Caco-2 (cell line): ENCODE measurements around the gene BARHL1. TPM values are rescaled to one million over a fixed set of nuclear protein-coding genes. Genes with fewer than 3 reads are reported as not detected.

Experiments used
- BruUV-seq: library from RNA; stranded (reverse); fragments of 400-500 nt; replicated peaks from 2 replicates; lab custom pipeline; 2021; lab: Mats Ljungman, UMichigan
- CTCF ChIA-PET: fragments of 300-600 bp; sonication (Branson Sonifier 250); formaldehyde crosslinking; loops from one replicate; lab custom pipeline; 2022; ENCODE audit warnings: antibody characterized with exemption; lab: Charles Lee
- POLR2A ChIA-PET: fragments of 300-600 bp; sonication (Branson Sonifier 250); formaldehyde crosslinking; loops from one replicate; lab custom pipeline; 2022; ENCODE audit warnings: antibody characterized with exemption; lab: Charles Lee
- DNase-seq, 2 experiments: peaks; one replicate each; pipeline versions ENCODE4 v3.0.0 to v3.0.0-alpha.2; 2020 to 2022
- H3K27me3 ChIP-seq: replicated peaks from 2 replicates; pipeline ENCODE4 v1.6.0; 2011; ENCODE audit warnings: low read length; ENCODE audit not compliant: control insufficient read depth, insufficient read depth
- H3K36me3 ChIP-seq: 2 replicates; pipeline ENCODE4 v1.5.1; 2011; ENCODE audit warnings: low read length; ENCODE audit not compliant: control insufficient read depth, insufficient read depth
- H3K4me1 ChIP-seq: fragments of 250-450 bp; sonication (Bioruptor Pico); 2 replicates; pipeline ENCODE4 v1.5.1; 2020; ENCODE audit warnings: mild to moderate bottlenecking
- H3K4me3 ChIP-seq: 2 replicates; pipeline ENCODE4 v1.5.1; 2011; ENCODE audit warnings: low read depth, mild to moderate bottlenecking, control low read depth, low read length
- H3K9me3 ChIP-seq: fragments of 250-450 bp; sonication (Bioruptor Pico); 2 replicates; pipeline ENCODE4 v1.5.1; 2020; ENCODE audit warnings: mild to moderate bottlenecking, moderate library complexity
- H3K27ac Mint-ChIP-seq: one replicate; pipeline ENCODE4 v1.8.0; 2022; ENCODE audit warnings: mixed read lengths; ENCODE audit not compliant: unreplicated experiment
- H3K27me3 Mint-ChIP-seq: one replicate; pipeline ENCODE4 v1.8.0; 2022; ENCODE audit warnings: mixed read lengths; ENCODE audit not compliant: insufficient read depth, unreplicated experiment
- H3K36me3 Mint-ChIP-seq: one replicate; pipeline ENCODE4 v1.8.0; 2022; ENCODE audit warnings: mild to moderate bottlenecking, mixed read lengths; ENCODE audit not compliant: insufficient read depth, unreplicated experiment
- H3K4me1 Mint-ChIP-seq: one replicate; pipeline ENCODE4 v1.8.0; 2022; ENCODE audit warnings: low read depth, mixed read lengths; ENCODE audit not compliant: unreplicated experiment
- H3K4me3 Mint-ChIP-seq: one replicate; pipeline ENCODE4 v1.8.0; 2022; ENCODE audit warnings: mild to moderate bottlenecking, moderate library complexity, mixed read lengths; ENCODE audit not compliant: unreplicated experiment
- H3K9me3 Mint-ChIP-seq: one replicate; pipeline ENCODE4 v1.8.0; 2022; ENCODE audit warnings: mixed read lengths; ENCODE audit not compliant: unreplicated experiment
- intact Hi-C: fragments of 100-400 bp; cut with micrococcal nuclease; formaldehyde crosslinking; loops from one replicate; pipeline ENCODE4 v1.10.0; 2022; ENCODE audit not compliant: unreplicated experiment
- total RNA-seq: library from RNA; stranded (reverse); gene quantifications from 2 replicates; pipeline ENCODE4 v1.2.3, GENCODE V29; 2022
- TF ChIP-seq, protein P1 (sequence below), 2 experiments: fragments of 200-600 bp in 1 of 2; IDR thresholded peaks; 1 replicate in 1 of 2; 2 replicates in 1 of 2; pipeline versions ENCODE4 v1.5.1 to v1.8.0; 2011 to 2022; ENCODE audit warnings: antibody characterized with exemption in 1 of 2, control low read depth in 1 of 2, inconsistent platforms in 1 of 2, low read depth in 1 of 2, low read length in 1 of 2, mild to moderate bottlenecking in 1 of 2, moderate library complexity in 1 of 2; ENCODE audit not compliant: insufficient read depth in 1 of 2, severe bottlenecking in 1 of 2, unreplicated experiment in 1 of 2

The BARHL1 gene
- total RNA-seq, 1 experiment from 2014 or later: not detected

DNA sequence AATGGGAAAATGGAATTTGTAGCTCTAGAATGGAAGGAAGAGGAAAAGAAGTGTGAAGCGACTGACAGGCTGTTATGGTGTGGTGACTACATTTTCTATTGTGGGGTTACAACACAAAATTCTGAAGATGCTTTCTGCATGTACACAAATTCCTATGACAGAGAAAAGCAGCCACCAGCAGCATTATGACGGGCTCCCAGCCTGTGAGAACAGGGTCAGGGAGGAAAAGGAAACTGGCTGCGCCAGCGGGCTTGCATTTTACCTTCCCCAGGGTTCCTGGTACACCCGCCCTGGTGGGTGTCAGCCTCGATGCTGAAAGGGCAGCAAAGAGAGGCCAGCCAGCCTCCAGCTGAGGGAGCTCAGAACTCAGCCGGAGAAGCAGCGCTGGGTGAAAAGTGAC lies 46.3 kb downstream of the BARHL1 start:
- ChIA-PET CTCF (no interaction called here), POLR2A (no interaction called here)
- no peak for DNase-seq
- Histone ChIP-seq H3K36me3 (peaks cover 1% of the 10 kb centered on the region; the same call in 1 of the 2 replicates), H3K4me3 (no peak overlapping the region), H3K27me3 (no peaks in the 10 kb centered on the region), H3K9me3 (no peaks in the 10 kb centered on the region), H3K4me1 (no peaks in the 10 kb centered on the region)
- intact Hi-C loops: no loop called here
- no peaks in the 10 kb centered on the region for H3K27me3 Mint-ChIP-seq
- no peak overlapping the region for H3K4me3 Mint-ChIP-seq
- H3K4me1 Mint-ChIP-seq: no peaks in the 10 kb centered on the region
- H3K36me3 Mint-ChIP-seq: peaks cover 54% of the 10 kb centered on the region
- no peaks in the 10 kb centered on the region for H3K9me3 Mint-ChIP-seq
- TF ChIP-seq, protein P1, sequence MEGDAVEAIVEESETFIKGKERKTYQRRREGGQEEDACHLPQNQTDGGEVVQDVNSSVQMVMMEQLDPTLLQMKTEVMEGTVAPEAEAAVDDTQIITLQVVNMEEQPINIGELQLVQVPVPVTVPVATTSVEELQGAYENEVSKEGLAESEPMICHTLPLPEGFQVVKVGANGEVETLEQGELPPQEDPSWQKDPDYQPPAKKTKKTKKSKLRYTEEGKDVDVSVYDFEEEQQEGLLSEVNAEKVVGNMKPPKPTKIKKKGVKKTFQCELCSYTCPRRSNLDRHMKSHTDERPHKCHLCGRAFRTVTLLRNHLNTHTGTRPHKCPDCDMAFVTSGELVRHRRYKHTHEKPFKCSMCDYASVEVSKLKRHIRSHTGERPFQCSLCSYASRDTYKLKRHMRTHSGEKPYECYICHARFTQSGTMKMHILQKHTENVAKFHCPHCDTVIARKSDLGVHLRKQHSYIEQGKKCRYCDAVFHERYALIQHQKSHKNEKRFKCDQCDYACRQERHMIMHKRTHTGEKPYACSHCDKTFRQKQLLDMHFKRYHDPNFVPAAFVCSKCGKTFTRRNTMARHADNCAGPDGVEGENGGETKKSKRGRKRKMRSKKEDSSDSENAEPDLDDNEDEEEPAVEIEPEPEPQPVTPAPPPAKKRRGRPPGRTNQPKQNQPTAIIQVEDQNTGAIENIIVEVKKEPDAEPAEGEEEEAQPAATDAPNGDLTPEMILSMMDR (IDR thresholded peaks at IDR 0.05; ENCODE audit: insufficient read depth in 1 of 2, low read depth in 1 of 2, low read length in 1 of 2, severe bottlenecking in 1 of 2, unreplicated experiment in 1 of 2): no peak
- no TSS peak for BruUV-seq
- H3K27ac Mint-ChIP-seq: no peak overlapping the region

DNA sequence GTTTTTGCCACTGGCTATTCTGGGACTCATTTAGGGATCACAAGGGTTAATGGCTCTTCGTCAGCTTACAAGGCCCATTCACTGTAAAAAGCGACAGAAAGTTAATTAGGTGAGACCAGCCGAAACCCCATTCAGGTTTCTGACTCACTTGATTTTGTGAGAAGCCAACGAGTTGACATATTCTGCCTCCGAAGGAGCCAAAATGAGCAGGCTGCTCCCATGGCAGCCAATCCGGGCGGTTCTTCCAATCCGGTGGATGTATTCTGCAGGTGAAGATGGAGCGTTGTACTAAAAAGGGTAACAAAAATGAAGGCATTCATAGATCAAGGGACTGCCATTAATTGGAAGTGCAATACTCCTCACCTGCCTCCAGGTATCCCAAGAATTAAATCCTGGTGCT lies 47.7 kb downstream of the BARHL1 start:
- Mint-ChIP-seq H3K9me3 (no peaks in the 10 kb centered on the region), H3K4me3 (no peak overlapping the region), H3K4me1 (no peaks in the 10 kb centered on the region), H3K27ac (no peak overlapping the region), H3K27me3 (no peaks in the 10 kb centered on the region), H3K36me3 (peaks cover 65% of the 10 kb centered on the region)
- no peak for DNase-seq
- POLR2A ChIA-PET: no interaction called here
- CTCF ChIA-PET: no interaction called here
- BruUV-seq: no TSS peak
- TF ChIP-seq, protein P1 (IDR thresholded peaks at IDR 0.05; ENCODE audit: insufficient read depth in 1 of 2, low read depth in 1 of 2, low read length in 1 of 2, severe bottlenecking in 1 of 2, unreplicated experiment in 1 of 2): no peak
- Histone ChIP-seq H3K4me3 (no peak overlapping the region), H3K36me3 (peaks cover 1% of the 10 kb centered on the region; the same call in 1 of the 2 replicates), H3K27me3 (no peaks in the 10 kb centered on the region), H3K9me3 (no peaks in the 10 kb centered on the region), H3K4me1 (no peaks in the 10 kb centered on the region)
- intact Hi-C loops: no loop called here

DNA sequence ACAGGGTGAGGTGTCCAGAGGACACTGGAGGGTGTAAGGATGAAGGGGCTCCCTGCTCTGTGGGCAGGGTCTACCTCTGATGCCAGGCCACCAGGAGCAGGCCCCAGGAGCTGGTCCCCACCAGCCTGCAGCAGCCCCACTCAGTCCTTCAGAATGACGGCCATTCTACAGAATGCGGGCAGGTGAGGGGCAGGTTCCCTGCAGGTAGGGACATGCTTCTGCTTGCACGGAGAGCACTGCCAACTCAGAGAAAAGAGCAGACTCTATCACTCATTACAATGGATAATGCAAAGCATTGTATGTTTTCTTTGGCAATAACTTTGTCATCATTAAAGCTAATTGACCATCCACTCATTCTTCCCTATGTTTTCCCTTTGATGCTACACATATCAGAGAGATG lies 48.4 kb downstream of the BARHL1 start:
- DNase-seq: no peak
- no peaks in the 10 kb centered on the region for H3K9me3 ChIP-seq
- no TSS peak for BruUV-seq
- intact Hi-C loops: no loop called here
- Mint-ChIP-seq H3K36me3 (peaks cover 70% of the 10 kb centered on the region), H3K27ac (no peak overlapping the region), H3K27me3 (no peaks in the 10 kb centered on the region), H3K4me3 (no peak overlapping the region), H3K9me3 (no peaks in the 10 kb centered on the region), H3K4me1 (no peaks in the 10 kb centered on the region)
- H3K4me3 ChIP-seq: no peak overlapping the region
- no peaks in the 10 kb centered on the region for H3K4me1 ChIP-seq
- ChIA-PET CTCF (no interaction called here), POLR2A (no interaction called here)
- H3K27me3 ChIP-seq: no peaks in the 10 kb centered on the region
- TF ChIP-seq, protein P1 (IDR thresholded peaks at IDR 0.05; ENCODE audit: insufficient read depth in 1 of 2, low read depth in 1 of 2, low read length in 1 of 2, severe bottlenecking in 1 of 2, unreplicated experiment in 1 of 2): no peak
- peaks cover 1% of the 10 kb centered on the region; the same call in 1 of the 2 replicates for H3K36me3 ChIP-seq
